Stimulated activated naive B cell treated with anti-CD40 and anti-IgM and Interleukin-4, amounts not matched to agents 10 μg/mL and 1 μg/mL and 100 μg/mL, for 72 hours (primary cell): ENCODE results near the gene CD38.
"Not testable (repeated sequence)": the region's sequence is repeated elsewhere in the genome, so short reads cannot be mapped to it uniquely, and the experiment has no call there.

Source experiments
- ATAC-seq, 2 donors: fragments of 150-1000 bp; cut with Tn5 transposase; replicated peaks; 2 replicates each; pipeline ENCODE4 v1.10.0; 2021; ENCODE audit warnings: moderate library complexity in 1 of 2
- DNase-seq: peaks from one replicate; pipeline ENCODE4 v3.0.0; 2021
- H3K27ac Mint-ChIP-seq: one replicate; pipeline ENCODE4 v1.8.0; 2022; ENCODE audit warnings: mild to moderate bottlenecking, mixed read lengths
- H3K27me3 Mint-ChIP-seq, 2 donors: one replicate each; pipeline ENCODE4 v1.8.0; 2022; ENCODE audit warnings: mixed read lengths in 2 of 2
- H3K36me3 Mint-ChIP-seq, 2 donors: one replicate each; pipeline ENCODE4 v1.8.0; 2022; ENCODE audit warnings: mixed read lengths in 2 of 2, mild to moderate bottlenecking in 1 of 2
- H3K4me1 Mint-ChIP-seq, 2 donors: one replicate each; pipeline ENCODE4 v1.8.0; 2022; ENCODE audit warnings: mixed read lengths in 2 of 2, mild to moderate bottlenecking in 1 of 2
- H3K4me3 Mint-ChIP-seq, 2 donors: one replicate each; pipeline ENCODE4 v1.8.0; 2022; ENCODE audit warnings: mild to moderate bottlenecking in 2 of 2, mixed read lengths in 2 of 2, moderate library complexity in 1 of 2
- H3K9me3 Mint-ChIP-seq, 2 donors: one replicate each; pipeline ENCODE4 v1.8.0; 2022; ENCODE audit warnings: mixed read lengths in 2 of 2, mild to moderate bottlenecking in 1 of 2

The CD38 gene

DNA sequence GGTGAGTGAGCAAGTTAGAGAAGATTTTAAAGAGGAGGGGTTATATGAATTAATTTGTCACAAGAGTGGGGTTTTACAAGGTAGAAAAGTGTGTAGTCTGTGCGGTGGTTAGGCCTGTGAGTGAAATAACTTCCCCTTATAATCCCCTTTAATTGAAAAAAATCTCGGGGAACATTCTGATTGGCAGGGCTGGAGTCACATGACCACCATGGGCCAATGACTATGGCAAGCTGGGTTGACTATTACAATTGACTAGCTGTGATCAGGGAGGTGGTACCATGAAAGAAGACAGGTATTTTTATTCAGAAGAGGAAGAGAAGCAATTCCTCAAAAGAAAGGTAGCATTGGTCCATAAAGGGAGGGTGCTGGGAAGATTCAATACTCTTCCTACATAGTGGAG, 27.0 kb upstream of the CD38 start:
- H3K36me3 Mint-ChIP-seq, result no peaks in the 10 kb centered on the region
- ATAC-seq (no peak), DNase-seq (no peak)
- H3K4me1 Mint-ChIP-seq, result peaks cover 13 to 26% of the 10 kb centered on the region in 2 donors
- H3K27ac Mint-ChIP-seq, result no peak overlapping the region
- H3K9me3 Mint-ChIP-seq, result peaks cover 3 to 11% of the 10 kb centered on the region in 2 donors
- no peak overlapping the region for H3K4me3 Mint-ChIP-seq
- no peaks in the 10 kb centered on the region for H3K27me3 Mint-ChIP-seq

DNA sequence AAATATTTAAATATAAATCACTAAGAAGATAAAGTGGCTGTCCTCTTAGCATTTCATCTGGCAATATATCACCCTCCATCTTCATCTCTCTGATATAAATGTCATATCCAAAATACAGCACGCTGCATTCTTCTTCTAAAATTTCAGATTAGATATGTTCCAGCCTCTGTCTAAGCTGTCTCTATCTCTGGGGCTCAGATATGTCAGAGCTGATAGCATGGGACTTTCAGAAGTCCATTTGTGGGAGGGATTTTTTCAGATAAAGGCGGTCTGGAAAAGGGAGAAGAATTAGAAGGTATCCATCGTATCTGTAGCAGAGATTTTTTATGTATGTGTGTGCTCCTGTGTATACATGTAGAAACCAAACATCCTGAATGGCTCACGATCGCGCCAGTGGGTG, 25.0 kb upstream of the CD38 start:
- ATAC-seq (no peak), DNase-seq (no peak)
- Mint-ChIP-seq H3K9me3 (peaks cover 2 to 6% of the 10 kb centered on the region in 2 donors), H3K36me3 (no peaks in the 10 kb centered on the region), H3K27me3 (no peaks in the 10 kb centered on the region), H3K27ac (no peak overlapping the region), H3K4me3 (no peak overlapping the region), H3K4me1 (peaks cover 21 to 38% of the 10 kb centered on the region in 2 donors)

DNA sequence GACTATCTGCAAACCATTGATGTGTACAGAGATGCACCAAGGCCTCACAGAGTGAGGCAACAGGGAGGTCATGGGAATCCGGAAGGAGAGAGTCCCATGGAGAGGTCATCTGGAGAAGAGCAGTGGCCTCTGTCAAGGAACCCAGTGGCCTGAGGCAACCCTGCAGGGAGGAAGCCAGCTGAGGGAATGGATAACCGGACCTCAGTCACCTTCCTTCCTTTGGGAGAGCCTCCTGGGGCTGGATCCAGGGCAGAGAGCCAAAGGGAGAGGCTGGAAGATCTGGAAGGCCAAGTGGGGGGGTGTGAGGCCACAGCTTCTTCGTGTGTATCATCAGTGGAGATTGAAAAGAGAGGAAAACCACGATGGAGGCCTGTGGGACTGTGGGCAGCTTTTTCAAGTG, 24.3 kb upstream of the CD38 start:
- DNase-seq, result no peak
- Mint-ChIP-seq H3K36me3 (no peaks in the 10 kb centered on the region), H3K27me3 (no peaks in the 10 kb centered on the region), H3K9me3 (peaks cover 2 to 6% of the 10 kb centered on the region in 2 donors), H3K27ac (peak overlapping the region; percentile 81), H3K4me3 (no peak overlapping the region), H3K4me1 (peaks cover 21 to 38% of the 10 kb centered on the region in 2 donors)
- ATAC-seq, result no peak

DNA sequence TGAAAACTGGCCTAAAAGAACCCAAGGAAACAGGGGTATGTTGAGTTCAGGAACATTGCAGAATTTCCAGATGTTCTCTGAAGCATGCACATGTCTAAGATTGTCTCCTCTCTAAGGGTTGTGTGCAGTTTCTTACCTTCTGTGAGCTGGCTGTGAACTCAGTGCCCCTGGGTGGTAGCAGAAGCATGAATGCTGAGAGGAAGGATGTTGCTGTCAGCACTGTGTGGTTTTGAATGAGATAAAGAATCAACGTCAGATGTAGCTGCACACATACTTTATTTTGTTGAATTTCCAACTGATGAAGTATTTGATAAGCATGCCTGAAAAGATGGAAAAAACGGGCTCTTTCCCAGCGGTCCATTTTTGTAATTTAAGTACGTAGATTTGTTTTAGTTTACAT, 23.8 kb upstream of the CD38 start:
- Mint-ChIP-seq H3K9me3 (peaks cover 2 to 6% of the 10 kb centered on the region in 2 donors), H3K36me3 (no peaks in the 10 kb centered on the region), H3K27me3 (no peaks in the 10 kb centered on the region), H3K4me1 (peaks cover 21 to 38% of the 10 kb centered on the region in 2 donors), H3K27ac (no peak overlapping the region), H3K4me3 (no peak overlapping the region)
- ATAC-seq (peak in 1 of 2 donors; percentile 20), DNase-seq (no peak)

DNA sequence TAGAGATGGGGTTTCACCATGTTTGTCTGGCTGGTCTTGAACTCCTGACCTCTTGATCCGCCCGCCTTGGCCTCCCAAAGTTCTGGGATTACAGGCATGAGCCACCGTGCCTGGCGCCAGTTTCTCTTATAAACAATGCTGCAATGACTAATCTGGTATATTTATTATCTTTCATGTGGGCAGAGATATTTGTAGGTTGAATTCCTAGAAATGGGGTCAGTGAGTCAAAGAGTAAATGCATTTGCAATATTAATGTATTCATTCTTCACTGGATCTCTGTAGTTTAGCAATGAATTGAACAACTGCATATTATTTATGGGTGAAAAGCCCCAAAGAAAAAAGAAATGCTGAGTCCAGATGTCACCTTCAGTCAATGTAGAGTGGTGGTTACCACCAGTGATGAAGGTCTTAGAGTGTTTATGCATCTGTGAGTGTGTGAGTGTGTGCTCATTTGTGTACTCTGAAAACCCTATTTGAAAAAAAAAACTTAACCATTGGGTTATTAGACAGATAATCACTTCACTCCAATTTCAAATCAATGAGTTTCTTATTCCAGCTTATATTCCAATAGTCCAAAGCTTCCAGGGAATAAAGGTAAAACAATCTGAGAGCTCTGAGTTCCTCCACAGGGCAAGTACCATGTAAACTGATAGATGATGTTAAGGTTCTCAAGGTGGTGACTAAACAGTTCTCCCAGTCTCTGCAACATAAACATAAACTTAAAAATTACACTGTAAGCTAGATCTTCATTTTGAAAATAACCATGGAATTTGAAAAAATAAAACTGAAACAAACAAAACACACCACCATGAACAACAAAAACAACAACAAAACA, 22.6 kb upstream of the CD38 start:
- H3K4me3 Mint-ChIP-seq, result peak overlapping the region; percentile 9 to 68
- DNase-seq, result peak; percentile 31
- no peaks in the 10 kb centered on the region for H3K36me3 Mint-ChIP-seq
- peaks cover 2 to 6% of the 10 kb centered on the region in 2 donors for H3K9me3 Mint-ChIP-seq
- peaks cover 21 to 38% of the 10 kb centered on the region in 2 donors for H3K4me1 Mint-ChIP-seq
- peak; percentile 69 to 72 for ATAC-seq
- H3K27ac Mint-ChIP-seq, result peak overlapping the region; percentile 78
- H3K27me3 Mint-ChIP-seq, result no peaks in the 10 kb centered on the region

DNA sequence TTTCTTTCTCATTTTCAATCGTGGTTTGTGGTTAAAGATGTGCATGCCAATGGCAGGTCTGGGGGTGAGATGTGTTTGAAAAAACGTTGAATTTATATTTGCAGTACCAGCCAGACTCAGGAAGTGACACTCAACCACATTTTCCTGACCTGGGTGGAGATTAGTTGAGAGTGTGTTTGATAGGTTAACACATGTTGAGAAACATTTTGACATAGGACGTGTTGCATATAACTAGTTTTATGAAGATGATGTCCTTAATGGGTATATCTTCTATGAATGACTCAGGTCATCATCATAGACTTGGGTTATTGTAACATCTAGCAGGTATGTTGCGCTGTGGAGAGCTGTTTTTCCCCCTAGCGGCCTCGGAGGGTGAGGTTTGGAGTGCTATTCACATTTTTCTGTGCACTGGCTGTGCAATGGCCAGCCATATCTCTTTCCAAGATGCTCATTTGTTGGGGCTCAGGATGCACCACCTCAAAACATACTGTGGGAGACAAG, 21.7 kb upstream of the CD38 start:
- DNase-seq, result peak; percentile 41
- peak overlapping the region; percentile 78 for H3K27ac Mint-ChIP-seq
- no peaks in the 10 kb centered on the region for H3K36me3 Mint-ChIP-seq
- no peaks in the 10 kb centered on the region for H3K9me3 Mint-ChIP-seq
- ATAC-seq, result peak; percentile 81 to 83
- no peaks in the 10 kb centered on the region for H3K27me3 Mint-ChIP-seq
- H3K4me1 Mint-ChIP-seq, result peaks cover 21 to 38% of the 10 kb centered on the region in 2 donors
- H3K4me3 Mint-ChIP-seq, result peak overlapping the region; percentile 9 to 68

DNA sequence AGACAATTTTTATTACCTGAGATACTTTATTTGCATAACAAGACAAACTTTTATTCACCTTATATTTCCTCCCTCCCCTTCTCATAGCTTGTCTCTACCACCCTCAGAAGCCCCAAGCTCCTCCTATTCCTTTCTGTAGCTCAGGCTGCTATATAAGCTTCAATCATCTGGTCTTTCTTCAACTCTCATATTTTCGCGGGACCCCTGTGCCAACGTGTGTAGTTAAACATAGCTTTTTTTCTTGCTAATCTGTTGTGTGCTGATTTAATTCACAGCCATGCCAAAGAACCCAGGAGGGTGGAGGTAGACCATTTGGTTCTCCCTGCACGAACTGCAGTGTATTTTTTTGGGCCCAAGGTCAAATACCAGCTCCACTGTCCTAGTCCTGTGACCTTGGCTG, 21.1 kb upstream of the CD38 start:
- Mint-ChIP-seq H3K9me3 (no peaks in the 10 kb centered on the region), H3K36me3 (no peaks in the 10 kb centered on the region), H3K27me3 (no peaks in the 10 kb centered on the region), H3K4me3 (peak overlapping the region in 1 of 2 donors; percentile 29), H3K4me1 (peaks cover 21 to 38% of the 10 kb centered on the region in 2 donors), H3K27ac (no peak overlapping the region)
- ATAC-seq (no peak), DNase-seq (no peak)

DNA sequence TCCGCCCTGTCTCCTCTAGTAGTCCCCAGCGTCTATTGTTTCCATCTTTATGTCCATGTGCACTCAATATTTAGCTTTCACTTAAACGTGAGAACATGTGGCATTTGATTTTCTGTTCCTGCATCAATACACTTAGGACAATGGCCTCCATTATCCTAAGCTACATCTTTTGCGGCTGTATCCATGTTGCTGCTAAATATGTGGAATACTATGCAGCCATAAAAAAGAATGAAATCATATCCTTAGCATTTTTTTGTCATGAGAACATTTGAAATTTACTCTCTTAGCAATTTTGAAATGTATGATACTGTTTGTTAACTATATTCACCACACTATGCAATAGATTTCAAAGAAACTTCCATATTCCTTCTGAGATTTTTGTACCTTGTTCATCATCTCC, 19.8 kb upstream of the CD38 start:
- H3K9me3 Mint-ChIP-seq, result no peaks in the 10 kb centered on the region
- no peak for DNase-seq
- no peaks in the 10 kb centered on the region for H3K36me3 Mint-ChIP-seq
- no peaks in the 10 kb centered on the region for H3K27me3 Mint-ChIP-seq
- no peak overlapping the region for H3K4me3 Mint-ChIP-seq
- H3K4me1 Mint-ChIP-seq, result peaks cover 21 to 43% of the 10 kb centered on the region in 2 donors
- H3K27ac Mint-ChIP-seq, result no peak overlapping the region
- ATAC-seq, result no peak

DNA sequence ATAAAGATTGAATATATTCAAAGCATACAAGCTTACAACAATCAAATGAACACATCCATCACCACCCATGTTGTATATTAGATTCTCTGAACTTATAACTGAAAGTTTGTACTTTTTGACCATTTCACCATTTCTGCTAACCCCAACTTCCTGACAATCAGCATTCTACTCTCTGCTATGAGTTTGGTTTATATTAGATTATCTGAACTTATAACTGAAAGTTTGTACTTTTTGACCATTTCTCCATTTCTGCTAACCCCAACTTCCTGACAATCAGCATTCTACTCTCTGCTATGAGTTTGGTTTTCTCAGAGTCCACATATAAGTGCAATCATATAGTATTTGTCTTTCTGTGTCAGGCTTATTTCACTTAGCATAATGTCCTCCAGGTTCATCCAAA, 15.7 kb upstream of the CD38 start:
- DNase-seq, H3K36me3 Mint-ChIP-seq, H3K27me3 Mint-ChIP-seq, H3K9me3 Mint-ChIP-seq, H3K4me3 Mint-ChIP-seq, H3K27ac Mint-ChIP-seq: not testable (repeated sequence)
- peak in 1 of 2 donors; percentile 23 for ATAC-seq
- H3K4me1 Mint-ChIP-seq, result peaks cover 13 to 27% of the 10 kb centered on the region in 2 donors

DNA sequence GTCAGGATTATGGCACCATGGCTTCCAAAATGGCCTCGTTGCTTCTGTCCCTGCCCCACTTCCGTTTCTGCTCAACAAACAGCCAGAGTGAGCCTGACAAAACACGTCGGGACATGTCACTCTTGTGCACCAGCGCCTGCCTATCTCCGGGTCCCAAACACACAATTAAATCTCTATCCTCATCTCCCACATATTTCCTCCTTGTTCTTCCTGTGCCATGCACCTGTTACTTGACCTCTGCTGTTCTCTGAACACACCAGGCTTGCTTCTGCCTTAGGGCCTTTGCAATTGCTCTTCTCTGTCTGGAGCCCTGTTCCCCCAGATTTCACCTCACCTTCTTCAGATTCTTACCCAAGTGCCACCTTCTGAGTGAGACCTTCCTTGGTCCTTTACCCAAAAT, 12.7 kb upstream of the CD38 start:
- H3K4me3 Mint-ChIP-seq, result no peak overlapping the region

DNA sequence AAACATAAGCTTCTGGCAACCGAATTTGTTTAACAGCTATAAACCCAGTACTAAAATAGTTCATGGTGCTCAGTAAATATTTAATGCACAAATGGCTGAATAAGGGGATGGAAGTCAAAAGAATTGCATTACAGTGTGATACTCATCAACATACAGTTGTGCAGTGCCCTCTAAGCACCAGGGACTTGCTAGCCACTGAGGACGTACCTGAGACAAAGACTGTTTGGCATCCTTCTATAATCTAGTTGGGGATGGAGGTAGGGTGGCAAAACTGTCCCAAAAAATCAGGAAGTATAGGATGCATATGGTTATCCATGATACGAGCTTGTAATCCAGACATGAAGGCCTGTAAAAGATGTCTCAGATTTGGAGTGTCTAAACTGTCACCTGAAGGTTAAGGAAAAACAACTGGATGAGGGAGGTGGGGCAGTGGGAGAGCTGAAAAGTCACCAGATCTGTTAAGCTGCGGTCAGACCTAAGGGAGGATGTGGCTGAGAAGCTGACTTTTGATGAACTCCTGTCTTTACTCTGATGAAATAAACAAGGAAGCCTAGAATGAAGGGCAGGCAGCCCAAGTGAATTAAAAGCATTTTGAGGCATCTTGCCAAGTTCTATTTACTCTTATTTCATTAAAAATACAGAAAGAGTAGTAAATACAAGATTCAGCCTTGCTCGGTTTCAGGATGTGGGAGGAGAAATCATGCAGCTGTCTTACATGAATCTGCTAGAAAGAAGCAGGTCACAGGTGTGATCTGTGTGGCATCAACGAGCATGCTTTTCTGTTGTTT, 12.0 kb upstream of the CD38 start:
- DNase-seq, result no peak
- peaks cover 0 to 4% of the 10 kb centered on the region in 2 donors for H3K9me3 Mint-ChIP-seq
- H3K36me3 Mint-ChIP-seq, result no peaks in the 10 kb centered on the region
- peaks cover 0 to 5% of the 10 kb centered on the region in 2 donors for H3K27me3 Mint-ChIP-seq
- no peak overlapping the region for H3K4me3 Mint-ChIP-seq
- no peak overlapping the region for H3K27ac Mint-ChIP-seq
- H3K4me1 Mint-ChIP-seq, result peaks cover 15 to 27% of the 10 kb centered on the region in 2 donors
- ATAC-seq, result peak; percentile 64 to 75

More for the DNA sequence above, 12.7 kb upstream of the CD38 start:
- Mint-ChIP-seq H3K9me3 (peaks cover 0 to 4% of the 10 kb centered on the region in 2 donors), H3K36me3 (no peaks in the 10 kb centered on the region), H3K4me1 (peaks cover 15 to 27% of the 10 kb centered on the region in 2 donors), H3K27me3 (peaks cover 0 to 5% of the 10 kb centered on the region in 2 donors), H3K27ac (no peak overlapping the region)
- no peak for ATAC-seq
- DNase-seq, result no peak

DNA sequence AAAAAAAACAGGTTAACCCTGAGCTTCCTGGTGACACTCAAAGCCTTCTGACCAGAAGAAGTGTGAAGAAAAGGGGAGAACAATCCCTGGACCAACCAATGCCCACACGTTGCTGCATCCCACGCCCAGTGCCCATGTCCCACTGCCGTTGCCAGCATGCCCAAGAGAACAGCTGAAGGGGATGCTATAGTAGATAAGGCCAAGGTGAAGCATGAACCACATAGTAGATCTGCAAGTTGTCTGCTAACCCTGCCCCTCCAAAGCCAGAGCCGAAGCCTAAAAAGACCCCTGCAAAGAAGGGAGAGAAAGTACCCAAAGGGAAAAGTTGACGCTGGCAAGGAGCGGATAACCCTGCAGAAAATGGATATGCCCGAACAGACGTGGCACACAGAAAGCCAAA, 11.3 kb upstream of the CD38 start:
- ATAC-seq (no peak), DNase-seq (no peak)
- H3K9me3 Mint-ChIP-seq, result peaks cover 0 to 4% of the 10 kb centered on the region in 2 donors
- H3K4me1 Mint-ChIP-seq, result peaks cover 20 to 34% of the 10 kb centered on the region in 2 donors
- H3K27ac Mint-ChIP-seq, result no peak overlapping the region
- H3K27me3 Mint-ChIP-seq, result peaks cover 0 to 5% of the 10 kb centered on the region in 2 donors
- H3K4me3 Mint-ChIP-seq, result no peak overlapping the region
- no peaks in the 10 kb centered on the region for H3K36me3 Mint-ChIP-seq

DNA sequence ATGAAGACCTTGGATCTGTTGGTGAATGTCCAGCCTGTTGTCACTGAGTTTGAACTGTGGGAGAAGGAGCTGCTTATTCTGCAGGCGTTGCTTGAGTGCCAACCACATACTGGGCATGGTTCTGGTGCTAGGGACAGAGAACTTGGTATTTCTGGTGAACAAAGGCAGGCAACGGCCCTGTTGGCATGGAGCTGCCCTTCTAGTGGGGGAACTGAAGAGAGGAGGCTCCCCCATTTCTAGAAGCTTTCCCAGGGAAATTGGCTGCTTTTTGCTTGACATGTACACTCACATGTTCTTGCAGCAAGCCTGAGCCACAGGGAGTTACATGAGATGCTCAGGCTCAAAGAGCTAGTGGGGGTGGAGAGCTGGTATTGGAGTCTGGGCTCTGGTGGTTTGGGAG, 8.9 kb upstream of the CD38 start:
- H3K36me3 Mint-ChIP-seq, result no peaks in the 10 kb centered on the region
- no peaks in the 10 kb centered on the region for H3K27me3 Mint-ChIP-seq
- H3K27ac Mint-ChIP-seq, result no peak overlapping the region
- peaks cover 23 to 30% of the 10 kb centered on the region in 2 donors for H3K4me1 Mint-ChIP-seq
- ATAC-seq (no peak), DNase-seq (no peak)
- H3K9me3 Mint-ChIP-seq, result peaks cover 0 to 4% of the 10 kb centered on the region in 2 donors
- H3K4me3 Mint-ChIP-seq, result no peak overlapping the region

DNA sequence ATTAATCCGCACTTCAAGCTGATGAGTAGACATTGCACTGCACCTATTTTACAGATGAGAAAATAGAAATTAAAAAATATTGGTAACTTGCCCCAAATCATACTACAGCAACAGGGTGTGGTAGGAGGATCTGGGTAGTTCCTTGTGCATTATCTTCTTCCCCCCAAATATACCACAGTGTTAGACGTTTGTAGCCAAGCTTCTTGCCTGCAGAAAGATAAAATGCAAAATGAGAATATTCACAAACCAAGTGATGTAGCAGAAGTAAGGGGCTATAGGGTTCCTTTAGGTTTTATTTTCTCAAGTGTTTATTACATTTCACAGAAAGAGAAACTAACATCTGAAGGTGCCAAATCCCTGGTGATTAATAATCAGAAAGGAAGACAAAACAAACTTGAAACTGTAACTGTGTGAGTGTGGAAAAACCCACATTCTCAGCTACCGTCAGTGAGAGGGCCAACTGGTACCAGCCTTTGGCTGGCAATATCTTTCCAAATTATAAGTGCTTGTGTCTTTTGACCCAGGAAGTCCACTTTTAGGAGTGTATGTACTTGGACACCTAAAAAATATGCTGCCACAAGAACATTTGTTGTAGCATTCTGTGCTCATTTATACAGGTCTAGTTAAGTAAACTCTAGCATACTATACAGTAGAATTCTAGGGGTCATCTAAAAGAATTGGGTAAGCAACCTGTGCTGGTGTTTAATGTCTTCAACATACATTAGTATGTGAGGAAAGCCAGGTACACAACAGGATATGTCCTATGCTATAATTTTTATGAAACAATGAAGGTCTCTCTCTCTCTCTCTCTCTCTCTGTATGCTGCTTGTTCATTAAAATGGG, 6.7 kb upstream of the CD38 start:
- ATAC-seq (peak; percentile 79 to 88), DNase-seq (no peak)
- H3K36me3 Mint-ChIP-seq, result no peaks in the 10 kb centered on the region
- H3K9me3 Mint-ChIP-seq, result no peaks in the 10 kb centered on the region
- peaks cover 15% of the 10 kb centered on the region in 2 donors for H3K4me1 Mint-ChIP-seq
- H3K4me3 Mint-ChIP-seq, result no peak overlapping the region
- peaks cover 0 to 3% of the 10 kb centered on the region in 2 donors for H3K27me3 Mint-ChIP-seq
- H3K27ac Mint-ChIP-seq, result no peak overlapping the region
